GM12865 (cell line): ENCODE results near the gene SHROOM1.

Experiments
- DNase-seq: peaks from one replicate; pipeline ENCODE4 v3.0.0; 2010; ENCODE audit warnings: low read depth
- H3K4me3 ChIP-seq: 2 replicates; pipeline ENCODE4 v1.5.1; 2011; ENCODE audit warnings: mild to moderate bottlenecking, low read depth, low read length, control low read depth
- CTCF ChIP-seq: IDR thresholded peaks from 2 replicates; pipeline ENCODE4 v1.5.1; 2011; ENCODE audit warnings: low read length, control low read depth, low read depth, inconsistent platforms; ENCODE audit not compliant: insufficient read depth; ENCODE audit errors: missing control alignments

SHROOM1 gene

DNA sequence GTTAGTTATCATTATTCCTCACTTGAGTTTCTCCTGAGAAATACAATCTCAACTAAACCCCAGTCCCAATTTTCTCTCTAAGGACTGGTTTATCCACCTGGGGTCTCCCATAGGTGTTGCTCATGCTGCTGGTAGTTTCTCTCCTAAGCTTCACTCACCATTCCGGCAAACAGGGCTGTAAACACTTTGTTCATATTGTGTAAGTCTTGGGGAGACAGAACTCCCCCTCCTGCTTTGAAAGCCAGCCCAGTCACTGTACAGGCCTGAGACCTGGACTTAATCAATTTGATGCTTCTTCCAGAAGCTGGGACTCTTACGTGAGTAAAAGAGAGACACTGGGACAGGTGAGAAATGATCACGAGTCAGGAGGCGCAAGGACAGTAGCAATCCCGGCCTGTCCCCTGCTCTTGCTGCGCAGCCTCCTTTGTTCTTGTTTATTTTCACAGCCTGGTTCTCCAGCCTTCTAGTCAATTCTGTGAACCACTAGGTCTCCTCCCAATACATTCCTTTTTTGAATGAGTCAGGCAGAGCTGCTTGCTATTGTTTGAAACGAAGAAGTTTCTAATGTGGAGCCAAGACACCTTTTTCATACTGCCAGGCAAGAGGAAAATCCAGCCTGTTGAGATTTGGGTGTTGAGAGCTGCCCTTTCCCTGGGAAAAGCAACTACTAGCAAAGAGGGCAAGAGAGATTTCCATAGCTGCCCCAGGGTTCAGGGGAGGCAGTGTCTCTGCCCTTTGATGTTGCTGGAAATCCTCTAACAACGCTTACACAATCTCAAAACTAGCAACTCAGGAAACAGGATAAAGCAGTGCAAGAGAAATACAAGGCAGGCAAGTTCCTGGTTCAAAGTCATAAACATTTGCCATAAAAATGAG is 9.2 kb upstream of the SHROOM1 start:
- no peak for DNase-seq
- H3K4me3 ChIP-seq = no peak overlapping the region
- no peak for TF ChIP-seq CTCF

- H3K4me3 ChIP-seq = no peak overlapping the region
- TF ChIP-seq CTCF = no peak
- DNase-seq = no peak
Observed at GRCh38 chr5:132838516-132839282, 8.3 kb upstream of the SHROOM1 start.

DNA sequence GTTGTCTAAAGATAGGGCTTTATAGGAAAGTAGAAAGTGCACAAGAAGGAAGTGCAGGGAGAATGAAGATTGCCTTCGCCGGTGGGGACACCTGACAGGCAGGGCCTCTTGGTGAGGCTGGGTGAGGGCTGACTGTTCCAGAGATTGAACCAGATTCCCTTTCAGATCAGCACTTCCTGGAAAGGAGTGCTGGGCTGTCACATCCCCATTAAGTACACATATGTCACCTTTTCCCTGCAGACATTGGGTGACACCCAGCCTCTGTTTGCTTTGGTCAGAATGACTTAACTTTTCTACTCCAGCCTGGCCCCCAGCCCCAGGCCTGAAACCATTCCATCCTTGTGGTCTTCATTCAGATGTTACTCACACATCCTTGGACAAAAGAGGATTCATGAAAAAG is 7.4 kb upstream of the SHROOM1 start:
- no peak for DNase-seq
- H3K4me3 ChIP-seq = no peak overlapping the region
- TF ChIP-seq CTCF = no peak

DNA sequence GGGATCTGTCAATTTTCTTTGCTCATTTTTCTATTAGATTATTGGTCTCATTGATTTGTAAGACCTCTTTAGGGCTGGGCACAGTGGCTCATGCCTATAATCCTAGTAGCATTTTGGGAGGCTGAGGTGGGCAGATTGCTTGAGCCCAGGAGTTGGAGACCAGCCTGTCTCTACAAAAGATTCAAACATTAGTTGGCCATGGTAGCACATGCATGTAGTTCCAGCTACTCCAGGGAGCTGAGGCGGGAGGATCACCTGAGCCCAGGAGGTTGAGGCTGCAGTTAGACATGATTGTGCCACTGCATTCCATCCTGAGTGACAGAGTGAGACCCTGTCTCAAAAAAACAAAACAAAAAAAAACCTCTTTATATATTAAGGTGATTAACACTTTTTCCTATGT is 6.4 kb upstream of the SHROOM1 start:
- no peak for DNase-seq
- TF ChIP-seq CTCF = no peak
- no peak overlapping the region for H3K4me3 ChIP-seq

GRCh38 chr5:132834057-132834456 is 3.6 kb upstream of the SHROOM1 start:
- no peak for TF ChIP-seq CTCF
- H3K4me3 ChIP-seq = no peak overlapping the region
- DNase-seq = no peak

- no peak for TF ChIP-seq CTCF
- H3K4me3 ChIP-seq = no peak overlapping the region
- DNase-seq = no peak
Observed at GRCh38 chr5:132832612-132833011, 2.2 kb upstream of the SHROOM1 start.
